Endothelial cell (in vitro differentiated cells): ENCODE results near the gene PAFAH1B2. TPM values are rescaled to one million over a fixed set of nuclear protein-coding genes. Genes with fewer than 3 reads are reported as not detected.

Experiments
- DNase-seq: peaks from one replicate; pipeline ENCODE4 v3.0.0; 2021; ENCODE audit warnings: low spot score
- H3K27ac Mint-ChIP-seq: one replicate; pipeline ENCODE4 v1.8.0; 2021; ENCODE audit warnings: mixed read lengths, inconsistent platforms; ENCODE audit not compliant: unreplicated experiment
- H3K27me3 Mint-ChIP-seq: one replicate; pipeline ENCODE4 v1.8.0; 2021; ENCODE audit warnings: mild to moderate bottlenecking, moderate library complexity, mixed read lengths, inconsistent platforms; ENCODE audit not compliant: unreplicated experiment
- H3K36me3 Mint-ChIP-seq: one replicate; pipeline ENCODE4 v1.8.0; 2021; ENCODE audit warnings: mild to moderate bottlenecking, low read depth, mixed read lengths, inconsistent platforms; ENCODE audit not compliant: unreplicated experiment
- H3K4me1 Mint-ChIP-seq: one replicate; pipeline ENCODE4 v1.8.0; 2021; ENCODE audit warnings: mild to moderate bottlenecking, mixed read lengths, inconsistent platforms; ENCODE audit not compliant: unreplicated experiment
- H3K4me3 Mint-ChIP-seq: one replicate; pipeline ENCODE4 v1.8.0; 2021; ENCODE audit warnings: mild to moderate bottlenecking, mixed read lengths, inconsistent platforms; ENCODE audit not compliant: unreplicated experiment
- H3K9me3 Mint-ChIP-seq: one replicate; pipeline ENCODE4 v1.8.0; 2021; ENCODE audit warnings: mixed read lengths, inconsistent platforms; ENCODE audit not compliant: unreplicated experiment
- CTCF ChIP-seq: fragments of 200-600 bp; sonication (generic); IDR thresholded peaks from one replicate; pipeline ENCODE4 v1.5.0; 2021; ENCODE audit warnings: antibody characterized with exemption; ENCODE audit not compliant: unreplicated experiment
- total RNA-seq: library from RNA; stranded (reverse); fragmentation: NEBNext Ultra II Directional; extraction: Animal tissue kit (Norgen Biotek cat#: 25700); gene quantifications from one replicate; pipeline ENCODE4 v1.2.1, GENCODE V29; 2021; ENCODE audit not compliant: unreplicated experiment

Gene PAFAH1B2
- total RNA-seq, 1 donor from 2014 or later, result 87.4 TPM

DNA sequence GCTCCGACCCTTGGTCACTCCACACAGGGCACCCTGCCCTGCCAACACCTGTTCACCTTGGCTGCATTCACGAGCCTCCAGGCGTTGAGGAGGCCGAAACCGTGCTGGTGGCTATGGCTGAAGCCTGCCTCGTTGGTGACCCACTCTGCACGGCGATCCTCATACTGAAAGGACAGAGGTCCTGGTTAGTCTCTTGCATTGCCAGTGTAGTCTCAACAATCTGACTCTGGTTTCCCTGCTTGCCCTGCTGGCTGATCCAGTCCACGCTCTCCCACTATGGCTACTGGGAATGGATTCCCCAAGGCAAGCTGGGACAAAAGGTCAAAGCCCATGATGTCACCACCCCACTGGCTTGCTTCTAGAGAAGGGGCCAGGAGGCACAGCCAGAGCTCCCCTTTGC, 74.9 kb downstream of the PAFAH1B2 start:
- peak overlapping the region; percentile 48 for H3K27ac Mint-ChIP-seq
- peak overlapping the region; percentile 70 for H3K4me3 Mint-ChIP-seq
- H3K9me3 Mint-ChIP-seq, result no peaks in the 10 kb centered on the region
- no peak for DNase-seq
- H3K36me3 Mint-ChIP-seq, result peaks cover 41% of the 10 kb centered on the region
- peaks cover 2% of the 10 kb centered on the region for H3K27me3 Mint-ChIP-seq
- peaks cover 12% of the 10 kb centered on the region for H3K4me1 Mint-ChIP-seq
- TF ChIP-seq CTCF, result no peak

GRCh38 chr11:117219455-117219854, 75.4 kb downstream of the PAFAH1B2 start:
- H3K36me3 Mint-ChIP-seq, result peaks cover 37% of the 10 kb centered on the region

DNA sequence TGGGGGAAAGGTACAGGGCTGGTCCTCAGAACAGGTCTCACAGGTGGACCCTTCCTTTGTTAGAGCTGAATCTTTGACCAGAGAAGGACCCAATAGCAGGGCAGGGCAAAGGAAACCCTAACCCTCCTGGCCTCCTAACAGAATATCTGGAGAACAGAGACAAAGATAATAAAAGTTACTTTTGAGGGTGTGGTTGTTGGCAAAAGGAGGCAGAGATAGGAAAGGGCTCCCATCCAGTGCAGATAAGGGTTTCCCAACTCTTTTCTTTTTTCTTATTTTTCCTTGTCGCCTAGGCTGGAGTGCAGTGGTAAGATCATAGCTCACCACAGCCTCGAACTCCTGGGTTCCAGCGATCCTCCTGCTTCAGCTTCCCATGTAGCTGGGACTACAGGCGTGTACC, 75.9 kb downstream of the PAFAH1B2 start:
- H3K27ac Mint-ChIP-seq, result no peak overlapping the region
- H3K4me3 Mint-ChIP-seq, result no peak overlapping the region
- no peaks in the 10 kb centered on the region for H3K9me3 Mint-ChIP-seq
- no peak for TF ChIP-seq CTCF
- peaks cover 20% of the 10 kb centered on the region for H3K4me1 Mint-ChIP-seq
- no peaks in the 10 kb centered on the region for H3K27me3 Mint-ChIP-seq
- DNase-seq, result no peak
- peaks cover 33% of the 10 kb centered on the region for H3K36me3 Mint-ChIP-seq

More at GRCh38 chr11:117219455-117219854, 75.4 kb downstream of the PAFAH1B2 start:
- Mint-ChIP-seq H3K4me3 (peak overlapping the region; percentile 70), H3K9me3 (no peaks in the 10 kb centered on the region), H3K27me3 (no peaks in the 10 kb centered on the region), H3K4me1 (peaks cover 15% of the 10 kb centered on the region), H3K27ac (no peak overlapping the region)
- no peak for TF ChIP-seq CTCF
- no peak for DNase-seq

DNA sequence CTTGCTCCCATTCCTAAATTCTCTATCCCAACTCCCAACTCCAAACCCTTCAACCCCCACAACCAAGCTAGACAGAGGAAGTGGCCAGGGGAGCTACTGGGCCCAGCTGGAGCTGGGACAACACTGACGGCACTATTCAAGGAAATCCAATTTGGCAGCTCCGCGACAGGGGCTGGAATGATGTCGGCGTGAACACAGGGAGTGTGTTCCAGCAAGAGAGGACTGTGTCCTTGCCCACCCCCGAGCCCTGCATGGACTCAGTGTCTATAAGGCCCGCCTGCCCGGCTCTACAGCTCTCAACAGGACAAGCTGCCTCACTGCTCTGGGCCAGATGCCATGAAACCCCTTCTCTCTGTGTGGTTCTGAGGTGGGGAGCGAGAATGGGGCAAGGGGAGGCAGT, 76.5 kb downstream of the PAFAH1B2 start:
- no peak for TF ChIP-seq CTCF
- no peaks in the 10 kb centered on the region for H3K9me3 Mint-ChIP-seq
- H3K27me3 Mint-ChIP-seq, result no peaks in the 10 kb centered on the region
- H3K4me1 Mint-ChIP-seq, result peaks cover 22% of the 10 kb centered on the region
- peaks cover 33% of the 10 kb centered on the region for H3K36me3 Mint-ChIP-seq
- no peak overlapping the region for H3K27ac Mint-ChIP-seq
- no peak for DNase-seq
- H3K4me3 Mint-ChIP-seq, result no peak overlapping the region

DNA sequence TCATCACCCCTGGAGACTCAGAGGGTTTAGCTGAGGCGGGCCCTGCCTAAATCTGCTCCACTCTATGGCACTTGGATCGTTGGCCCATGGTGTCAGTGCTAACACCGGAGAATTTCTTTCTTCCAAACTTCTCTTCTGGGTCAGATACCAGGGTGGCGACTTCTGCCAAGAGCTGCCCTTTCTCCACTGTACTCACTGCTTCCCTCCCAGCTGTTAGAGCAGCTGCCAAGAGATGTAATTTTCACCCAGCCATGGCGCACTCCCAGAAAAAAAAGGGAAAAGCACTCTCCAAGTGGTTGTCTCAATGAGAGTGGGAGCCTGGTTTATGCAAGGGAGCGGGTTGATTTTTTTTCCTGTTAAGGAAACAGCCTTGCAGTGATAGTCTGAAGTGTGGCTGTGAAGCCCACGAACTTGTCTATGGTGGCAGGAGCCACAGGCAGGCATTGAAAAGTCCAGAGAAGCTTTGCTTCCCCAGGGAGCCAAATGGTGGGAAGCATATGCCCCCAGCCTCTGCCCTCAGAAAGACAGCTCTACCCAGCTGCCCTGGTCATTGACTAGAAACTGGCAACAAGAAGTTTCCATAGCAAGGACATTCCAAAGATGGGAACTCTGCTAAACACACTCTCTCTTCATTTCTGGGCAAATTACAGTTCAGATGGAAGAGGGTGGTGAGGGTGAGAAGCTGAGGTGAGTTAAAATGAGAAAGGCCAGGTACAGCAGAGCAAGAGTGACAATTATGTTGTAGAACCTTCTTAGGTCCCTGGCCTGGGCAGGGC, 77.1 kb downstream of the PAFAH1B2 start:
- DNase-seq, result no peak
- H3K27me3 Mint-ChIP-seq, result no peaks in the 10 kb centered on the region
- H3K4me3 Mint-ChIP-seq, result no peak overlapping the region
- H3K9me3 Mint-ChIP-seq, result no peaks in the 10 kb centered on the region
- peaks cover 22% of the 10 kb centered on the region for H3K4me1 Mint-ChIP-seq
- H3K27ac Mint-ChIP-seq, result no peak overlapping the region
- H3K36me3 Mint-ChIP-seq, result peaks cover 33% of the 10 kb centered on the region
- no peak for TF ChIP-seq CTCF
